GM20431 (cell line): ENCODE results near the gene RELN.

ENCODE experiments used
- in situ Hi-C: fragments of 300-500 bp; cut with MseI, MboI; formaldehyde crosslinking; loops from one replicate; pipeline ENCODE4 v1.15.0; 2020; ENCODE audit warnings: low sequenced_read_pairs; ENCODE audit not compliant: unreplicated experiment

The RELN gene

GRCh38 chr7:103462358-103462757 is 527.1 kb downstream of the RELN start:
- in situ Hi-C loops: no loop called here

GRCh38 chr7:103447073-103447960 is 542.1 kb downstream of the RELN start:
- in situ Hi-C loops: no loop called here

GRCh38 chr7:103446049-103446520 is 543.4 kb downstream of the RELN start, which contains the start of gene SLC26A5:
SLC26A5 (minus strand) TSS chr7:103446207; CDS start chr7:103421514, 24,693 bp downstream.
- in situ Hi-C loops: no loop called here

GRCh38 chr7:103445228-103446048 is 544.0 kb downstream of the RELN start:
- in situ Hi-C loops: no loop called here

DNA sequence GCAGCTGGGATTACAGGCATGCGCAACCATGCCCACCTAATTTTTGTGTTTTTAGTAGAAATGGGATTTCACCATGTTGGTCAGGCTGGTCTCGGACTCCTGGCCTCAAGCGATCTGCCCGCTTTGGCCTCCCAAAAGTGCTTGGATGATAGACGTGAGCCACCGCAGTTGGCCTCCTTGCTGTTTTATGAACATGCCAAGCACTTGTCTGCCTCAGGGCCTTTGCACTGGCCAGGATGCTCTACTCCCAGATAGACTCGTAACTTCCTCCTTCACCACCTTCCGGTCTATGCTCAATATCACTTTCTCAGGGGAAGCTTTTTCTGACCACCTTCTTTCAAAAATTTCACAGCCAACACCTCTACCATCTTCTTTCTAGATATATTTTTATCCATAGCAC is 549.8 kb downstream of the RELN start:
- in situ Hi-C loops: no loop called here

- in situ Hi-C loops: no loop called here
These were observed 551.8 kb downstream of the RELN start for GRCh38 chr7:103437623-103438022.

DNA sequence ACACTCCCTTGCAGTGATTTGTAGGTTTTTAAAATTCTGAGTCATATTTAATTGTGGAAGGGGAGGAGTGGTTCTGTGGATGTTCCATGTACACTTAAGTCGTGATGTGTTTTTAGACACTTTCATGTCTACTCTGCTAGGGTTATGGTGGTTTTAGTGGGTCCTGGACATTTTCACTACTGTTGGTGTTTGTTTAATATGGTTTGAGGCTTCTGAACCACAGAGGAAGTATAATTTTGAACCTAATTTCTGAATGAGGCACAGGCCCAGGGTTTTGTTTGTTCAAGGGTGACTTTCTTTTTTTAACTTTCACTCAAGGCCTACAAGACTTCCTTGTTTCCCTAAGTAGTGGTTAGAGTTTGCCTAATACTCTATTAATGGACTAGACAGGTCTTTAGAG is 556.7 kb downstream of the RELN start:
- in situ Hi-C loops: no loop called here

- in situ Hi-C loops: no loop called here
These were observed 564.3 kb downstream of the RELN start for GRCh38 chr7:103425177-103425576.

GRCh38 chr7:103423467-103424179 is 565.8 kb downstream of the RELN start:
- in situ Hi-C loops: no loop called here
